ENCODE results near the gene CSF1R. TPM values are rescaled to one million over a fixed set of nuclear protein-coding genes. Genes with fewer than 3 reads are reported as not detected.

Gene CSF1R
- total and polyA plus RNA-seq, 2 donors (not counting 3 experiments of a cell fraction or from before 2014, with no cell fraction given): not detected

GRCh38 chr5:150044712-150045111 lies 41.6 kb downstream of the CSF1R start:
- Histone ChIP-seq H3K9me3 (replicated peaks; ENCODE audit: control insufficient read depth, insufficient read depth, low read length) (no peaks in the 10 kb centered on the region), H3K79me2 (ENCODE audit: control insufficient read depth, insufficient read depth, low read length) (no peaks in the 10 kb centered on the region), H3K36me3 (ENCODE audit: control insufficient read depth in 2 of 2, extremely low read depth in 1 of 2, insufficient read depth in 2 of 2, low read length in 2 of 2) (peaks cover 23 to 55% of the 10 kb centered on the region in 2 experiments), H3K4me3 (replicated peaks in 1 of 3; ENCODE audit: insufficient read depth in 1 of 3, low read depth in 1 of 3, low read length in 3 of 3) (no peak overlapping the region), H3K27me3 (ENCODE audit: control insufficient read depth in 2 of 2, insufficient read depth in 2 of 2, low read length in 2 of 2) (no peaks in the 10 kb centered on the region), H2AFZ (ENCODE audit: low read depth, low read length) (no peak overlapping the region), H3K9ac (replicated peaks; ENCODE audit: extremely low read depth, insufficient read depth, low read length) (no peak overlapping the region), H3K9me1 (replicated peaks; ENCODE audit: control insufficient read depth, extremely low read depth, insufficient read depth, low read length) (no peaks in the 10 kb centered on the region), H3K4me1 (ENCODE audit: control insufficient read depth, extremely low read depth, insufficient read depth, low read length) (peaks cover 24% of the 10 kb centered on the region), H3K4me2 (ENCODE audit: insufficient read depth, low read length) (peak overlapping the region; percentile 75), H3K27ac (ENCODE audit: insufficient read depth, low read depth, low read length) (no peak overlapping the region), H4K20me1 (replicated peaks; ENCODE audit: control insufficient read depth, extremely low read depth, insufficient read depth, low read length) (no peaks in the 10 kb centered on the region)
- dilution Hi-C loops (cut with MboI; ENCODE audit: extremely low pct_ligation_motif_present, low sequenced_read_pairs) (no loop called here), intact Hi-C loops (cut with micrococcal nuclease) (loop anchor here (1.0 kb wide), 2 partner anchors 22 to 43 kb away; no protein-coding TSS in a partner anchor)
- DNase-seq (ENCODE audit: low read depth, low spot score) (no peak), FAIRE-seq (no peak)
- POLR2A ChIA-PET: no interaction called here
- CTCF ChIA-PET: interaction anchor here (0.7 to 1.2 kb wide), 6 partner anchors 10 to 210 kb away, joined by 3 to 7 read pairs (median 3); no protein-coding TSS in a partner anchor
- no TSS peak for BruUV-seq (replicated peaks)
- TF ChIP-seq POLR2AphosphoS5 (IDR thresholded peaks at IDR 0.05; ENCODE audit: insufficient read depth, low read depth, low read length) (no peak), CTCF (IDR thresholded peaks at IDR 0.05; ENCODE audit: extremely low read depth in 1 of 2, insufficient read depth in 1 of 2, low read depth in 1 of 2, low read length in 2 of 2) (no peak), MYC (IDR thresholded peaks at IDR 0.05; ENCODE audit: low read depth, low read length) (no peak), JUN (IDR thresholded peaks at IDR 0.05; ENCODE audit: borderline replicate concordance, insufficient read depth, insufficient read length, low read depth) (no peak), GATA2 (IDR thresholded peaks at IDR 0.05; ENCODE audit: insufficient read depth, insufficient read length, low read depth, low read length) (no peak), POLR2A (IDR thresholded peaks at IDR 0.05; ENCODE audit: low read depth, low read length) (no peak), EZH2 (IDR thresholded peaks at IDR 0.05; ENCODE audit: borderline replicate concordance, low read depth, low read length, severe bottlenecking) (no peak), FOS (IDR thresholded peaks at IDR 0.05; ENCODE audit: borderline replicate concordance, insufficient read depth, low read length) (no peak), MAX (IDR thresholded peaks at IDR 0.05; ENCODE audit: insufficient read depth, insufficient read length) (no peak)
